Transverse colon (tissue), 4 donors: ENCODE results near the gene GPT2. TPM values are rescaled to one million over a fixed set of nuclear protein-coding genes. Genes with fewer than 3 reads are reported as not detected.

Experiments used
- DNase-seq: peaks from one replicate; pipeline ENCODE4 v3.0.0-alpha.2; 2019
- H3K27ac ChIP-seq, 4 donors: fragments of 200-600 bp; sonication (generic); 2 replicates each; pipeline ENCODE4 v1.5.1; 2016 to 2018; ENCODE audit warnings: inconsistent platforms in 4 of 4
- H3K27me3 ChIP-seq: fragments of 200-600 bp; sonication (generic); 2 replicates; pipeline ENCODE4 v1.5.1; 2017; ENCODE audit warnings: inconsistent platforms
- H3K36me3 ChIP-seq, 4 donors: fragments of 200-600 bp; sonication (generic); 2 replicates each; pipeline ENCODE4 v1.5.1; 2017 to 2019; ENCODE audit warnings: inconsistent platforms in 4 of 4
- H3K4me1 ChIP-seq, 4 donors: fragments of 200-600 bp; sonication (generic); 2 replicates each; pipeline ENCODE4 v1.5.1; 2017 to 2020; ENCODE audit warnings: inconsistent platforms in 4 of 4
- H3K4me3 ChIP-seq, 4 donors: fragments of 200-600 bp; sonication (generic); 1 replicate in 1 of 4; 2 replicates in 3 of 4; pipeline versions ENCODE4 v1.5.1 to v1.6.1; 2017 to 2019; ENCODE audit warnings: inconsistent platforms in 4 of 4
- H3K9me3 ChIP-seq, 2 donors: fragments of 200-600 bp; sonication (generic); 2 replicates each; pipeline ENCODE4 v1.5.1; 2017 to 2019; ENCODE audit warnings: inconsistent platforms in 2 of 2
- CTCF ChIP-seq, 5 experiments: fragments of 200-600 bp in 3 of 5; fragments of 450-650 bp in 2 of 5; sonication (generic) in 3 of 5; IDR thresholded peaks; 1 replicate in 2 of 5; 2 replicates in 3 of 5; pipeline ENCODE4 v1.5.1; 2016 to 2017; ENCODE audit warnings: antibody characterized with exemption in 5 of 5, inconsistent platforms in 3 of 5, mild to moderate bottlenecking in 2 of 5, moderate library complexity in 1 of 5
- EP300 ChIP-seq: sonication (generic); formaldehyde crosslinking; IDR thresholded peaks from one replicate; pipeline ENCODE4 v1.6.1; 2017; ENCODE audit warnings: antibody characterized with exemption, low read depth
- POLR2A ChIP-seq: fragments of 450-650 bp; IDR thresholded peaks from one replicate; pipeline ENCODE4 v1.6.1; 2016; ENCODE audit warnings: antibody characterized with exemption, mild to moderate bottlenecking, moderate library complexity
- POLR2AphosphoS5 ChIP-seq, 3 donors: sonication (generic); formaldehyde crosslinking; IDR thresholded peaks; one replicate each; pipeline ENCODE4 v1.6.1; 2016; ENCODE audit warnings: antibody characterized with exemption in 3 of 3
- WGBS, 2 donors: methylation state at CpG; one replicate each; pipeline ENCODE4 v1.1.5; 2018; ENCODE audit warnings: low coverage in 1 of 2; 5-methylcytosine and 5-hydroxymethylcytosine counted together
- in situ Hi-C, 4 donors: fragments of 200-750 bp; cut with MboI; loops; one replicate each; pipeline versions ENCODE4 v1.15.0 to v1.15.1; 2017; ENCODE audit warnings: low sequenced_read_pairs in 3 of 4, low pct_ligation_motif_present in 1 of 4, low pct_unique_long_range_greater_than_20kb in 1 of 4
- intact Hi-C: fragments of 100-400 bp; cut with DNase I; formaldehyde crosslinking; loops from one replicate; pipeline ENCODE4 v1.15.1; 2023; ENCODE audit warnings: low total_unique reads
- total RNA-seq, 4 donors: library from RNA; depleted of rRNA; stranded (reverse); fragments of >200 nt; gene quantifications; one replicate each; pipeline ENCODE4 v1.1.0, GENCODE V29; 2016

GPT2 gene
- total RNA-seq, 4 donors from 2014 or later, result 10.9 to 29.5 (median 16.9) TPM

GRCh38 chr16:46949241-46949892 is 65.2 kb downstream of the GPT2 start:
- intact Hi-C loops, result no loop called here
- TF ChIP-seq EP300, result no peak
- no peak for TF ChIP-seq POLR2AphosphoS5 (IDR thresholded peaks at IDR 0.05)
- no peak for TF ChIP-seq CTCF (IDR thresholded peaks at IDR 0.05)
- no peak for TF ChIP-seq POLR2A
- Histone ChIP-seq H3K9me3 (no peaks in the 10 kb centered on the region), H3K27me3 (no peaks in the 10 kb centered on the region), H3K4me3 (no peak overlapping the region), H3K4me1 (no peaks in the 10 kb centered on the region), H3K27ac (no peak overlapping the region), H3K36me3 (peaks cover 0 to 3% (median 0%) of the 10 kb centered on the region in 4 donors)
- DNase-seq, result no peak
- 68 to 100% methylated on average over 2 to 7 of the region's 7 CpGs for WGBS, 2 donors
- in situ Hi-C loops, result loop anchor here in 2 of 4 donors (10.0 to 25.0 kb wide), 3 partner anchors 287 to 1215 kb away; partner anchors contain the start of gene ABCC12 (in 1 of the 2)

GRCh38 chr16:46950009-46950408 is 65.8 kb downstream of the GPT2 start:
- no peaks in the 10 kb centered on the region for H3K9me3 ChIP-seq
- peaks cover 0 to 8% (median 0%) of the 10 kb centered on the region in 4 donors for H3K36me3 ChIP-seq
- in situ Hi-C loops (no loop called here), intact Hi-C loops (no loop called here)
- WGBS, 2 donors, result 38 to 44% methylated on average over 1 of the region's 1 CpG
- TF ChIP-seq POLR2AphosphoS5 (IDR thresholded peaks at IDR 0.05) (no peak), POLR2A (no peak), EP300 (no peak), CTCF (IDR thresholded peaks at IDR 0.05) (no peak)
- no peak for DNase-seq
- no peak overlapping the region for H3K4me3 ChIP-seq
- no peak overlapping the region for H3K27ac ChIP-seq
- no peaks in the 10 kb centered on the region for H3K27me3 ChIP-seq
- no peaks in the 10 kb centered on the region for H3K4me1 ChIP-seq

DNA sequence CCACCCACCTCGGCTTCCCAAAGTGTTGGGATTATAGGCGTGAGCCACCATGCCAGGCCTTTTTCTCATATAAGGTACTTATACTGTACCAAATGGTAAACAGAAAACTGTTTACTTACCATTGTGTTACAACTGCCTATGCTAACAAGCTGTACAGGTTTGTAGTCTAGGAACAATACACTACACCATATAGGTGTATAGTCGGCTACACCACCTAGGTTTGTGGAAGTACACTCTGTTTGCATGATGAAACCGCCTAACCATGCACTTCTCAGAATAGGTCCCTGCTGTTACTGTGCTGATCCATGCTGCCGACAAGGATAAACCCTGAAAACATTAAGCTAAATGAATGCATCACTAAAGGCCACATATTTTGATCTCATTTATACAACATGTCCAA is 70.4 kb downstream of the GPT2 start:
- Histone ChIP-seq H3K4me1 (no peaks in the 10 kb centered on the region), H3K9me3 (no peaks in the 10 kb centered on the region), H3K36me3 (peaks cover 0 to 46% (median 21%) of the 10 kb centered on the region in 4 donors), H3K27me3 (no peaks in the 10 kb centered on the region), H3K27ac (no peak overlapping the region), H3K4me3 (no peak overlapping the region)
- no peak for DNase-seq
- intact Hi-C loops, result no loop called here
- in situ Hi-C loops, result no loop called here
- TF ChIP-seq POLR2AphosphoS5 (IDR thresholded peaks at IDR 0.05) (no peak), CTCF (IDR thresholded peaks at IDR 0.05) (no peak), EP300 (no peak), POLR2A (no peak)
- WGBS, 2 donors, result 79 to 80% methylated on average over 1 to 5 of the region's 5 CpGs

DNA sequence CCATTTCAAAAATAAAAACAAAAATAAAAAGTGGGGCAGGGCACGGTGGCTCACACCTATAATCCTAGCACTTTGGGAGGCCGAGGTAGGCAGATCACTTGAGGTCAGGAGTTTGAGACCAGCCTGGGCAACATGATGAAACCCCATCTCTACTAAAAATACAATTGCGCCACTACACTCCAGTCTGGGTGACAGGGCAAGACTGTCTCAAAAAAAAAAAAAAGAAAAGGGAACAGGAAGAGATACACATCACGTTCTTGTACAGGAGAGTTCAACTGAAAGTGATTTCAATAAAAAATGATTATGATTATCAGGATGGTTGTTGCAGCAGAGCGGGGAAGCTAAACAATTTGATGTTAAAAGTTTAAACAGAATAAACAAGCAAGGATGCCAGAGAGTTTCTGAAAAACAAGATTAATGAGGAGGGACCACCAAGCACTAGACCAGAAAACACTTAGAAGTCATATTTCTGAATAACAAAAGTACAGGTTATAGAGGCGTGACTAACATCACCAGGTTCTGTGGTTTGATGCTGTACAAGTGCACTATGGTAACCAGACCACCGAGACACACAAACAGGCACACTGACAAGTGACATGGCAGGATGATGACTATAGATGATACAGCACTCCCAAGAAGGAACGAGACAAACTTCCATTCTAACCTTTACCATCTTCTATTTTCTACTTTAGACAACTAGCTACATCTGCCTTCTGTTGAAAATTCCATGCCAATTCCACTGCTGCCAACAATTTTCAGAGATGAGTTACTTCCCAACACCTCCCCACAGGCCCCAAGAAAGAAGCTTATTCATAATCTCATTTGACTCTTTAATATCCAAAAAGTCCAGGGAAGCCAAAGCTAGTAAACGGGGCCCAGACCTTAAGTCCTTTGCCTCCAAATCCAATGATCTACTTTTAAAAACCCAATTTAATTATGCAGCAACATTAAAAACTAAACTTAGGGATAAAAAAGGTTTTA is 77.5 kb downstream of the GPT2 start:
- Histone ChIP-seq H3K27ac (no peak overlapping the region), H3K27me3 (no peaks in the 10 kb centered on the region), H3K4me1 (peaks cover 0 to 19% (median 6%) of the 10 kb centered on the region in 4 donors), H3K4me3 (no peak overlapping the region), H3K36me3 (peaks cover 0 to 87% (median 38%) of the 10 kb centered on the region in 4 donors), H3K9me3 (no peaks in the 10 kb centered on the region)
- no peak for DNase-seq
- in situ Hi-C loops (no loop called here), intact Hi-C loops (no loop called here)
- no peak for TF ChIP-seq POLR2A
- TF ChIP-seq POLR2AphosphoS5 (IDR thresholded peaks at IDR 0.05), result no peak
- TF ChIP-seq CTCF (IDR thresholded peaks at IDR 0.05), result no peak
- 67 to 68% methylated on average over 9 of the region's 9 CpGs for WGBS, 2 donors
